Ishikawa (cell line): ENCODE data around the gene DMRTB1.

Source experiments
- CEBPB ChIP-seq: IDR thresholded peaks from 2 replicates; pipeline ENCODE4 v1.6.1; 2012
- EP300 ChIP-seq: IDR thresholded peaks from 2 replicates; pipeline ENCODE4 v1.6.1; 2012; ENCODE audit warnings: borderline replicate concordance
- FOXM1 ChIP-seq: IDR thresholded peaks from 2 replicates; pipeline ENCODE4 v1.6.1; 2012; ENCODE audit warnings: low read depth, borderline replicate concordance
- NFIC ChIP-seq: IDR thresholded peaks from 2 replicates; pipeline ENCODE4 v1.6.1; 2012
- RAD21 ChIP-seq: IDR thresholded peaks from 2 replicates; pipeline ENCODE4 v1.6.1; 2012; ENCODE audit warnings: low read depth
- TAF1 ChIP-seq: IDR thresholded peaks from 2 replicates; pipeline ENCODE4 v1.6.1; 2012; ENCODE audit warnings: low read depth, mild to moderate bottlenecking
- TCF12 ChIP-seq: IDR thresholded peaks from 2 replicates; pipeline ENCODE4 v1.6.1; 2012; ENCODE audit warnings: low read depth
- YY1 ChIP-seq: IDR thresholded peaks from 2 replicates; pipeline ENCODE4 v1.6.1; 2012; ENCODE audit warnings: low read depth
- ZBTB7A ChIP-seq: IDR thresholded peaks from 2 replicates; pipeline ENCODE4 v1.6.1; 2012; ENCODE audit warnings: low read depth
- TF ChIP-seq, protein P1 (sequence below): IDR thresholded peaks from 2 replicates; pipeline ENCODE4 v1.6.1; 2012; ENCODE audit warnings: low read depth, mild to moderate bottlenecking
- TF ChIP-seq, protein P2 (sequence below): IDR thresholded peaks from 2 replicates; pipeline ENCODE4 v1.6.1; 2012
- TF ChIP-seq, protein P3 (sequence below): IDR thresholded peaks from 2 replicates; pipeline ENCODE4 v1.6.1; 2012

Gene DMRTB1

DNA sequence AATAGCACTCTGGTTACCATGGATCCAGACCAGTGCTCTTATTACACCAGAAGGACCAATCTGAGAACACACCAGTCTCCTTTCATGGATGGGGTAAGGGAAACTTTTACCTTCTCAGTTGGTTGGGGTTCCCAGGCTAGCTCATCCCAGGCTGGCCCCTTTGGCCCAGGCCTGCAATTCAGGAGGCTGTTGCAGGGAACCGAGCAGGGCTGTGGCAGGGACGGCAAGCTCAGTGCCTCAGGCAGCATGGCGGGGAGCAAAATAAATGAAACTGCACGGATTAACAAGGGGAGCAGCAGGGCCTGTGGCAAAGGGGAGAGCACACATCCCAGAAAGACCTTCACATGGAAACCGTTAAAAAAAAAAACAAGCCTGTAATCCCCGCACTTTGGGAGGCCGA is 57.0 kb downstream of the DMRTB1 start:
- TF ChIP-seq RAD21 (no peak), NFIC (no peak), FOXM1 (no peak), EP300 (no peak), ZBTB7A (no peak), TAF1 (no peak), TCF12 (no peak), CEBPB (no peak), YY1 (no peak)
- TF ChIP-seq, protein P1, sequence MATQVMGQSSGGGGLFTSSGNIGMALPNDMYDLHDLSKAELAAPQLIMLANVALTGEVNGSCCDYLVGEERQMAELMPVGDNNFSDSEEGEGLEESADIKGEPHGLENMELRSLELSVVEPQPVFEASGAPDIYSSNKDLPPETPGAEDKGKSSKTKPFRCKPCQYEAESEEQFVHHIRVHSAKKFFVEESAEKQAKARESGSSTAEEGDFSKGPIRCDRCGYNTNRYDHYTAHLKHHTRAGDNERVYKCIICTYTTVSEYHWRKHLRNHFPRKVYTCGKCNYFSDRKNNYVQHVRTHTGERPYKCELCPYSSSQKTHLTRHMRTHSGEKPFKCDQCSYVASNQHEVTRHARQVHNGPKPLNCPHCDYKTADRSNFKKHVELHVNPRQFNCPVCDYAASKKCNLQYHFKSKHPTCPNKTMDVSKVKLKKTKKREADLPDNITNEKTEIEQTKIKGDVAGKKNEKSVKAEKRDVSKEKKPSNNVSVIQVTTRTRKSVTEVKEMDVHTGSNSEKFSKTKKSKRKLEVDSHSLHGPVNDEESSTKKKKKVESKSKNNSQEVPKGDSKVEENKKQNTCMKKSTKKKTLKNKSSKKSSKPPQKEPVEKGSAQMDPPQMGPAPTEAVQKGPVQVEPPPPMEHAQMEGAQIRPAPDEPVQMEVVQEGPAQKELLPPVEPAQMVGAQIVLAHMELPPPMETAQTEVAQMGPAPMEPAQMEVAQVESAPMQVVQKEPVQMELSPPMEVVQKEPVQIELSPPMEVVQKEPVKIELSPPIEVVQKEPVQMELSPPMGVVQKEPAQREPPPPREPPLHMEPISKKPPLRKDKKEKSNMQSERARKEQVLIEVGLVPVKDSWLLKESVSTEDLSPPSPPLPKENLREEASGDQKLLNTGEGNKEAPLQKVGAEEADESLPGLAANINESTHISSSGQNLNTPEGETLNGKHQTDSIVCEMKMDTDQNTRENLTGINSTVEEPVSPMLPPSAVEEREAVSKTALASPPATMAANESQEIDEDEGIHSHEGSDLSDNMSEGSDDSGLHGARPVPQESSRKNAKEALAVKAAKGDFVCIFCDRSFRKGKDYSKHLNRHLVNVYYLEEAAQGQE = no peak
- TF ChIP-seq, protein P2, sequence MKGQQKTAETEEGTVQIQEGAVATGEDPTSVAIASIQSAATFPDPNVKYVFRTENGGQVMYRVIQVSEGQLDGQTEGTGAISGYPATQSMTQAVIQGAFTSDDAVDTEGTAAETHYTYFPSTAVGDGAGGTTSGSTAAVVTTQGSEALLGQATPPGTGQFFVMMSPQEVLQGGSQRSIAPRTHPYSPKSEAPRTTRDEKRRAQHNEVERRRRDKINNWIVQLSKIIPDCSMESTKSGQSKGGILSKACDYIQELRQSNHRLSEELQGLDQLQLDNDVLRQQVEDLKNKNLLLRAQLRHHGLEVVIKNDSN = no peak
- TF ChIP-seq, protein P3, sequence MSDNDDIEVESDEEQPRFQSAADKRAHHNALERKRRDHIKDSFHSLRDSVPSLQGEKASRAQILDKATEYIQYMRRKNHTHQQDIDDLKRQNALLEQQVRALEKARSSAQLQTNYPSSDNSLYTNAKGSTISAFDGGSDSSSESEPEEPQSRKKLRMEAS = no peak
